Activated T-cell treated with anti-CD3 and anti-CD28 coated beads, Interleukin-2, amount 50 U/mL, for 72 hours (primary cell): ENCODE results near the gene TSPAN18. TPM values are rescaled to one million over a fixed set of nuclear protein-coding genes. Genes with fewer than 3 reads are reported as not detected.

Source experiments
- ATAC-seq, 2 donors: fragments of 150-1000 bp; cut with Tn5 transposase; replicated peaks in 1 of 2; 2 replicates each; pipeline ENCODE4 v1.10.0; 2021; ENCODE audit warnings: moderate library complexity in 2 of 2, mild to moderate bottlenecking in 1 of 2
- DNase-seq, 2 donors: peaks; one replicate each; pipeline ENCODE4 v3.0.0; 2021 to 2022; ENCODE audit warnings: mixed read lengths in 1 of 2
- H3K27ac Mint-ChIP-seq: one replicate; pipeline ENCODE4 v1.8.0; 2022; ENCODE audit warnings: mild to moderate bottlenecking, moderate library complexity, mixed read lengths
- H3K27me3 Mint-ChIP-seq: one replicate; pipeline ENCODE4 v1.8.0; 2022; ENCODE audit warnings: low read depth, mixed read lengths
- H3K36me3 Mint-ChIP-seq, 2 donors: one replicate each; pipeline ENCODE4 v1.8.0; 2022; ENCODE audit warnings: mixed read lengths in 2 of 2, mild to moderate bottlenecking in 1 of 2; ENCODE audit not compliant: insufficient read depth in 2 of 2
- H3K4me1 Mint-ChIP-seq: one replicate; pipeline ENCODE4 v1.8.0; 2022; ENCODE audit warnings: low read depth, mixed read lengths
- H3K4me3 Mint-ChIP-seq, 2 donors: one replicate each; pipeline ENCODE4 v1.8.0; 2022; ENCODE audit warnings: mild to moderate bottlenecking in 2 of 2, mixed read lengths in 2 of 2, moderate library complexity in 2 of 2
- H3K9me3 Mint-ChIP-seq, 2 donors: one replicate each; pipeline ENCODE4 v1.8.0; 2022; ENCODE audit warnings: mixed read lengths in 2 of 2
- total RNA-seq, 2 donors: library from RNA; stranded (reverse); gene quantifications; one replicate each; pipeline ENCODE4 v1.2.3, GENCODE V29; 2022

Gene TSPAN18
- total RNA-seq, 2 donors from 2014 or later = 1.3 to 1.8 TPM

DNA sequence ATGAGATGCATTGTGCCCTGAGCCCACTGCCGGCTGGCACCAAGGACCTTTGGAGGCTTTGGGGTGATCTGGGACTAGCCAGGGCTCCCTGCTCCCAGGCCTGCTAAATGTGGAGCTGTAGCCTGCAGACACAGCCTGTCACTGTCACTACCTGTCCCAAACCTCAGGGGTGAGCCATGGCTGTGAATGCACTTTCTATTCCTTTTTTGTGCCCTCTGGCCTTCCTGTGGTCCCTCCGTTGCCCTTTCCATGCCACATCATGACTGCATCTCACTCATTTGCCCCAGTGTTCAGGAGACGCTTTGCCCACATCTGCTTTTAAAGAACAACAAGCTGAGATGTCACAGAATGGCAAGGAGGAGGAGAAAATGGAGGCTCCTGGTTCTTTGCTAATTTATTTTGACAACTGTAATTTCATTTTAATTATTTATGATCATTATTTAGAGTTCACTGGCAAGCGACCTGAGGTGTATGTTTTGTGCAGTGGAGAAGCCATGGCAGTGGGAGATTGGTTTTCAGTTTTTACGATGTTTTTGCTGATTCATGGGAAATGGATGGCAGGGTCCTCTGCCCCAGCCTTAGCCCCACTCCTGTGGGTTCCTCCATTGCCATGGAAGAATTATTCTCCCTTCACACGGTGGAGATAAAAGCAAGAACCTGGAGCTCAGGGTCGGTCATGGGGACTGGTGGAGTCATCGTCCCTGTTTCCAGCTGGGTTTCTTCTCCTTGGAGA lies 69.2 kb downstream of the TSPAN18 start:
- Mint-ChIP-seq H3K36me3 (no peaks in the 10 kb centered on the region), H3K27me3 (no peaks in the 10 kb centered on the region), H3K9me3 (no peaks in the 10 kb centered on the region), H3K4me1 (no peaks in the 10 kb centered on the region), H3K27ac (no peak overlapping the region), H3K4me3 (no peak overlapping the region)
- DNase-seq = no peak
- no peak for ATAC-seq

DNA sequence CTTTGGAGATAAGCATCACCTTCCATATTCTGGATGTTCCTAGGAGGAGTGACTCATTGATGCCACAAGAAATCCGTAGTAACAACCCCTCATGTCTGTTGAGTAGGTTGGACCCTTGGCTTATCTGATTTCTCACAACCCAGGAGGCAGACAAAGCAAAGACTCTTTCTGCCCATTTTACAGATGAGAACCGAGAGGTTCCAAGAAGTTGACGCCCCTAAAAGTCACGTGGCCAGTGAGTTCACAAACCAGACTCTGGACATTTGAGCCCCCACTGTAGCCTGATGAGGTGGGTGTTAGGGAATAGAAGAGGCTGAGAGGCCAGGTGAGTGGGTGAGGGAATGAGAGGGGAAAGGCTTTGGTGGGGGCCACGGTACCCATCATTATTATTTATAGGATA lies 70.3 kb downstream of the TSPAN18 start:
- Mint-ChIP-seq H3K36me3 (no peaks in the 10 kb centered on the region), H3K4me3 (no peak overlapping the region), H3K4me1 (no peaks in the 10 kb centered on the region), H3K27me3 (no peaks in the 10 kb centered on the region), H3K9me3 (no peaks in the 10 kb centered on the region), H3K27ac (no peak overlapping the region)
- ATAC-seq = no peak
- DNase-seq = no peak

DNA sequence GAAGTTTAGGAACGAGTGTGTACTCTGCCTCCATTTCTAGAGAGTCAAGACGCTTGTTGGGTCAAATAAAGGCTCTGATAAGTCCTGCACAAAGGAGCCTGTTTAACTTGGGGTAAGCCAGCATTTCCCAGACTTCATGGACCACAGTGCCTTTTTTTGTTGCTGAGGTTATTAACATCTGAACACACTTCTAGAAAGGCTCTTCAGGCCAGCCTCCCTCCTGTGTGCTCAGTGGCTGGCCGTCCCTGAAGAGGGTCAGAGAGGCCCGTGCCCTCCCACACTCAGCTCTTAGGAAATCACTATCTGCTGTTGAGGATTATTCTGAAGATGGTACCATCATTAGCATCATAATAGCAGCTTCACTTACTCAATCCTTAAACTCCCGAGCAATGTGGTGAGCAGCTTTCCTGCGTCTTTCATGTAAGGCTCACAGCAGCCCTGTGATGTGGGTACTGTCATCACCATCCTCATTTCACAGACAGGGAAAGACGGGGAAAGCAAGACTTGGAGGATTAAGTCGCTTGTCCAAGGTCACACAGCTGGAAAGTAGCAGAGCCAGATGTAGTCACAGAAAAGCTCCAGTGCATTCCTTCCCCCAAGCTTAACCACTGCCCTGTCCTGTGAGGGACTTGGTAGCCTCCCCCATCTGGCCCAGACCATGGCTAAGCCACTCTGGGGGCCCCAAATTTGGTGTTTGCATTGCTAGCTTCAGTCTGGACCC lies 71.3 kb downstream of the TSPAN18 start:
- Mint-ChIP-seq H3K4me3 (no peak overlapping the region), H3K27me3 (no peaks in the 10 kb centered on the region), H3K4me1 (no peaks in the 10 kb centered on the region)

DNA sequence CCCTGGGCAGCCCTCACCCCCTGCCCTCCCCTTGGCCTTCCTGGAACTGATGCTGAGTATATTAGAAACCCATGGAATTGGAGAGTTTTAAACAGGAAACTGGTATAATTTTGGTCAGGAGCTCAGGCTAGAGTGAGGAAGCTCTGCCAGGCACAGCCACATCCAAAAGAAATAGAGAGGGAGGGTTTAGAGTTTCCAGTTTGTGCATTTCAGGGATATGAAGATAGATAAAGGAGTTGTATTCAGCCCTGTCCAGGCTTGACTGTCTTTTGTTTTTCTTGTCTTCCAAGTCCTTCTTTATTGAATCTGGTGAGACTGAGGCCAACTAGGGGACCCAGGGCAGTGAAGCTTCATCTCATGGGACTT lies 71.8 kb downstream of the TSPAN18 start:
- no peaks in the 10 kb centered on the region for H3K4me1 Mint-ChIP-seq
- H3K4me3 Mint-ChIP-seq = no peak overlapping the region
- H3K27me3 Mint-ChIP-seq = no peaks in the 10 kb centered on the region
- DNase-seq = no peak
- no peaks in the 10 kb centered on the region for H3K9me3 Mint-ChIP-seq
- no peak overlapping the region for H3K27ac Mint-ChIP-seq
- no peaks in the 10 kb centered on the region for H3K36me3 Mint-ChIP-seq
- ATAC-seq = no peak

More for the DNA sequence above, 71.3 kb downstream of the TSPAN18 start:
- Mint-ChIP-seq H3K36me3 (no peaks in the 10 kb centered on the region), H3K9me3 (no peaks in the 10 kb centered on the region), H3K27ac (no peak overlapping the region)
- ATAC-seq = no peak
- no peak for DNase-seq

DNA sequence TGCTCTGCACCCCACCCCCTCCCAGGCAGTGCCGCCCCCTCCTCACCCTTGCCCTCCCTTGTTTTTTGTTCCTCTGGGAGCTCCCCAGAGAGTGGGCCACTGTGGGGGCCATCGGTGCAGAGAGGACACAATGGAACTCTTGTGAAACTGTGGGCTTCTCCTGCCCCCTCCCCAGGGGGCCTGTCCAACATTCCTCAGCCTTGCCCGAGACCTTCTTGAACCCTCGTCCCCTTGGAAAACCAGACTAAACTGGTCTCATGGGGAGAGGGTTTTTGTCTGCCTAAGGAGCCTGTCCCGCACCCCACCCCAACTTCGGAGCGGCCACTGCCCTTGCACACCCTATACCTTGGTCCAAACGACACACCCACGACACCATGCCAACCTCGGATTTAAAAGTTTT lies 72.2 kb downstream of the TSPAN18 start:
- H3K4me3 Mint-ChIP-seq = no peak overlapping the region
- no peaks in the 10 kb centered on the region for H3K9me3 Mint-ChIP-seq
- H3K4me1 Mint-ChIP-seq = no peaks in the 10 kb centered on the region
- ATAC-seq = no peak
- H3K27ac Mint-ChIP-seq = no peak overlapping the region
- H3K36me3 Mint-ChIP-seq = no peaks in the 10 kb centered on the region
- no peak for DNase-seq
- H3K27me3 Mint-ChIP-seq = no peaks in the 10 kb centered on the region

DNA sequence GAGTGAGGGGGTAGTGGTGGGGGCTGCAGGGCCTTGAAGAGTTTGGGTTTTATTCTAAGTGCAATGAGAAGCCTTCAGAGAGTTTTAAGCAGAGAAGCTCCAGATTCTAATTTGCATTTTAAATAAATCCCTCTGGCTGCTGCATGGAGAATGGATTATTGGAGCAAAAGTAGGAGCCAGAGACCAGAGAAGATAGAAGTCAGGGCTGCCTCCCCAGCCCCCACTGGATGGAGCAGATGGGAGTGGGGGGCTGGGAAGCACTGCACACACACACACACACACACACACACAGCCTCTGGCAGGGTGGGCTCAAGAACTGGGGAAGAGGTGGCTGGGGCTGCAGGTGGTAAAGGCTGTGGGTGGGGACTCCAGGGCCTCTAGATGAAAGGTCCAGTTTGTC lies 75.6 kb downstream of the TSPAN18 start:
- Mint-ChIP-seq H3K9me3 (no peaks in the 10 kb centered on the region), H3K36me3 (no peaks in the 10 kb centered on the region), H3K4me1 (no peaks in the 10 kb centered on the region), H3K27ac (no peak overlapping the region), H3K27me3 (no peaks in the 10 kb centered on the region), H3K4me3 (no peak overlapping the region)
- DNase-seq (no peak), ATAC-seq (no peak)

DNA sequence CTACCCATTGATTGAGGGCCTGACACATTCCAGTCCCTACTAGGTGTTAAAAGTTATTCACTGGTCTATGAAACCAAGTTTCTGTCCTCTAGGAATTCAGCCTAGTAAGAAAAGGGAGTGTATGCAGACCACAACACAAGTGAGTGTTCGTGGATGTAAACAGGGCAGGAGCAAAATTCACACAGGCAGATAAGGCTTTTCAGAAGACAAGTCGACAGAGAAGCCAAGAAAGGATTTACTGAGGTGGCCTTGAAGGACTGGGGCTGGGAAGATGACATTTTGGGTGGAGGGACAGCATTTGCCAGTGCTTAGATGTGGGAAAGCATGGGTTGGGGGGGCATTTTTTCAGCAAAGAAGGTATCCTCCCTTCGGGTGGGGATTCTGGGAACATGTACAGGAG lies 76.2 kb downstream of the TSPAN18 start:
- no peak overlapping the region for H3K27ac Mint-ChIP-seq
- DNase-seq (no peak), ATAC-seq (no peak)
- H3K9me3 Mint-ChIP-seq = no peaks in the 10 kb centered on the region
- H3K4me1 Mint-ChIP-seq = no peaks in the 10 kb centered on the region
- H3K27me3 Mint-ChIP-seq = no peaks in the 10 kb centered on the region
- H3K4me3 Mint-ChIP-seq = no peak overlapping the region
- H3K36me3 Mint-ChIP-seq = no peaks in the 10 kb centered on the region

DNA sequence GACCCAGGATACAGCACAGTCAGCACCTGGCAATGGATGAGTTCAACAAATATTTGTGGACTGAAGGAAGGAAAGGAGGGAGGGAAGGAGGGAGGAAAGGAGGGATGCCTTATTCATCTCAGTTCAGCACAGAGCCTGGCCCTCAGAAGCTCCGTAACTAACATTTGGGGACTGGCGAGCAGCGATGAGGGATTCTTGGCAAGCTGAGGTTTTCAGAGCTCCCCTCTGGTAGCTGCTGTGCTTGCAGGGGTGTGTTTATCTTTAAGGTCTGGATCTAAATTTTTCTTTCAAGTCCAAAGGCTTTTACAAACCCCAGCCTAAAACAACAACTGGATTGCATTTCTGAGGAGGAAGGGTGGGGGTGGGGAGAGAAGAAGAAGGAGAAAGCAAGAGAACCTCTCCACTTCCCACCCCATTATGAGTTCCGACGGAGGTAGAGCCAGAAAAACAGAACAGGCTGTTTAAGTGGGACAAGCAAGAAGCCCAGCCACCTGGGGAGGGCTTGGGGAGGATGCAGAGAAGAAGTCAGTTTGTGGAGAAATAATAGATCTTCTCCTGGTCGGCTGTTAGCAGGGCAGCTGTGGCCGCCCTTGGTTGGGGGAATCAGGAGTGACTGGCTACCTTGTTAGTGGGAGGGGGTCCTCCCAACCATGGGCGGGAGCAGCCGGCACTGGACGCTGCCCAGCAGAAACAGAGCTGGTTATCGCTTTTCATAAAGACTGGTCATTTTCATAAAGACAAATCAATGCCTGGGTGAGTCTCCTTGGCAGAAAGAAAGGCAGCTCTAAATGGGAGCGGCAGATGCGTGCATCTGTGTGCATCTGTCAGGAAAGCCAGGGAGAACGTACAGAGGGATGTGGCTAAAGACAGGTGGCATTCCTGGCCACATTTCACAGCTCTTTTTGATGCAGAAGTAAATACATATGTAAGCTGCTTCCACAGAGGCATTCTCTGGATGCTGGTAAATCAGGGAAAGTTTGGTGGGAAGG lies 78.0 kb downstream of the TSPAN18 start:
- DNase-seq (no peak), ATAC-seq (no peak)
- H3K36me3 Mint-ChIP-seq = no peaks in the 10 kb centered on the region
- no peaks in the 10 kb centered on the region for H3K9me3 Mint-ChIP-seq
- H3K4me1 Mint-ChIP-seq = no peaks in the 10 kb centered on the region
- H3K4me3 Mint-ChIP-seq = no peak overlapping the region
- H3K27ac Mint-ChIP-seq = no peak overlapping the region
- H3K27me3 Mint-ChIP-seq = no peaks in the 10 kb centered on the region

DNA sequence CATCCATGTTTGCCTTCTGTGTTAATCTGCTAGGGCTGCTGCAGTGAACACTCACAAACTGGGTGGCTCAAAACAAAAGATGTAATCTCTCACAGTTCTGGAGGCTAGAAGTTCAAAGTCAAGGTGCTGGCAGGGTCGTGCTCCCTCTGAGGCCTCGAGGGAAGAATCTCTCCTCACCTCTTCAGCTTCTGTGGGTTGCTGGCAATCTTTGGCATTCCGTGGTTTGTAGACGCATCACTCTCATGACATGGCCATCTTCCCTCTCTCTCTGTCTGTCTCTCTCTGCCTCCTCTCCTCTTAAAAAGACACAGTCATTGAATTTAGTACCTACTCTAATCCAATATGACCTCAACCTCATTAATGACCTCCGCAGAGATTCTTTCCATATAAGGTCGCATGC lies 78.8 kb downstream of the TSPAN18 start:
- no peaks in the 10 kb centered on the region for H3K9me3 Mint-ChIP-seq
- no peaks in the 10 kb centered on the region for H3K27me3 Mint-ChIP-seq
- H3K36me3 Mint-ChIP-seq = no peaks in the 10 kb centered on the region
- no peaks in the 10 kb centered on the region for H3K4me1 Mint-ChIP-seq
- no peak overlapping the region for H3K4me3 Mint-ChIP-seq
- no peak overlapping the region for H3K27ac Mint-ChIP-seq
- DNase-seq (no peak), ATAC-seq (no peak)

DNA sequence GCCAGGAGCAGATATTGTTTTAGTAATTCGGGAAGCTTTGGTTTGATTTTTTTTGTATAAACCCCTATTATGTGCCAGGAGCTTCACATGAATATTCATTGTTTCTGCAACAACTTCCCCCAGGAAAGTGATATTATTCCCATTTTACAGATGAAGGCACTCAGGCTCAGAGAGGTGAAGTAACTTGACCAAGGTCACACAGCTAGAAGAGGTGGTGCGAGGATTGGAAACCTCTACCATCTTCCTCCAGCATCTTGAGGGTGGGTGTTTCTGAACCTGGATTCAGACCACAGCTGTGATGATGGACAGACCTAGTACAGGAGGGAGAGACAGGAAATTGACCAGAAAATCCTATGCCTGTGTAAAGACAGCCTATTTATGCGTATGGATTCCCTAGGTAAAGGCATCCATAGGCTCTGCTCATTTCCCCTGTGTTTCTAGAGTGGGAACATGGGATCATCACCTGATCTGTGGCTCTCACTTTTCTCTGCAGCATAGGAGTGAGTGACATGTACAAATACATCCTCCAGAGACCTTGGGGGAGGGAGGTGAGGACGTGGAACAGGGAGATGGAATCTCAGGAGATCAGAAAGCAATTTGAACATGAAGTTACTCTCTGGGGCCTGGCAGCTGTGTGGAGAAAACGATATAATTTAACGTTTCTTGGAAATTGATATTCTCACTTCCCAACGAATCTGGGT lies 81.4 kb downstream of the TSPAN18 start:
- Mint-ChIP-seq H3K27me3 (no peaks in the 10 kb centered on the region), H3K4me1 (peaks cover 8% of the 10 kb centered on the region)

DNA sequence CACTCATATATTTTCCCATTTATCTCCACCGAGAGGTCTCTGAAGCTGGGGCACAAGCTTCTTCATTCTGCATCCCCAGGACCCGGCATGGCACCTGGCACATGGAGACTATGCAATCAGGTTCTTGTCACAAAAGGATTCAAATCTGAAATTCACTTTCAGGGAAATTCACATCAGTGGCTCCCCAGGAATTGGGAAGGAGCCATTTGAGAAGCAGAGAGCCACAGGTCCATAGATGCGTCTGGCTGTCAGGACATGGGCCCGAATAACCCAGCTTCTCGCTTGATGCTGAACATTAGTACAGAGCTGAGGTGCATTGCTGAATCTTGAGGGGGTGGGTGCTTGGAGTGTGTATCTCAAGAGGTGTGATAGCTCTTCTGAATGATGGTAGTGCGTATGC lies 82.5 kb downstream of the TSPAN18 start:
- no peaks in the 10 kb centered on the region for H3K27me3 Mint-ChIP-seq
- DNase-seq (no peak), ATAC-seq (no peak)
- no peak overlapping the region for H3K4me3 Mint-ChIP-seq
- H3K4me1 Mint-ChIP-seq = peaks cover 8% of the 10 kb centered on the region
- H3K27ac Mint-ChIP-seq = no peak overlapping the region
- H3K36me3 Mint-ChIP-seq = no peaks in the 10 kb centered on the region
- H3K9me3 Mint-ChIP-seq = no peaks in the 10 kb centered on the region

More for the DNA sequence above, 81.4 kb downstream of the TSPAN18 start:
- Mint-ChIP-seq H3K36me3 (no peaks in the 10 kb centered on the region), H3K4me3 (no peak overlapping the region), H3K9me3 (no peaks in the 10 kb centered on the region), H3K27ac (no peak overlapping the region)
- DNase-seq (no peak), ATAC-seq (no peak)

DNA sequence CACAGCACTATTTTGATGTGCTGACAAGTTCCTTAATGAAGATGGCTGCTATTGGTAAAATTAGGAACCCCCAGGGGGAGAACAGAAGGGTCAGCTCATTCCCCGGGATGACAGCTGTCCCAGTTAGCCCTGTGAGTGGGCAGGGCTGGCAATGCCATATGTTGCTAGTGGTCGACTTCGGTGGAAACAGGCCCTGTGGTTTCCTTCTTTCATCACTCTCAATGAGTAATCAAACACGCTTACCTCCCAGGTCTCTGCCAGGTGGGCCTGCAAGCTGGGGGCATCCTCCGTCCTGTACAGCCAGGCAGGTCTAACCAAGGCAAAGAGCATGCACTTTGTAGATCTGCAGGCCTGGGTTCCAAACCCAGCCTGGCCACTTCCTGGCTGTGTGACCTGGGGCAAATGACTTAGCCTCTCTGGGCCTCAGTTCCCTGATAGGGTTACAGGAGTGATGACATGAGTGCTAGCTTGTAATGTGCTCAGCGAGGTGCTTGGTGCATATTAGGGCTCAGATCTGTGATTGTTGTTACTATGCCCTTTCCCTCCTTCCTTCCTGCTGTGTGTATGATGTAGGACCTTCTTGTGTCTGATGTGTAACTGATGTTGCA lies 85.2 kb downstream of the TSPAN18 start:
- peaks cover 8% of the 10 kb centered on the region for H3K4me1 Mint-ChIP-seq

More for the DNA sequence above, 85.2 kb downstream of the TSPAN18 start:
- DNase-seq = no peak
- no peak for ATAC-seq
- Mint-ChIP-seq H3K27me3 (no peaks in the 10 kb centered on the region), H3K4me3 (no peak overlapping the region), H3K9me3 (no peaks in the 10 kb centered on the region), H3K36me3 (no peaks in the 10 kb centered on the region), H3K27ac (no peak overlapping the region)
